ENCODE data around the gene PRELID1.

GRCh38 chr5:177301503-177302165 is 2.0 kb upstream of the PRELID1 start:
- TF ChIP-seq, protein P1, sequence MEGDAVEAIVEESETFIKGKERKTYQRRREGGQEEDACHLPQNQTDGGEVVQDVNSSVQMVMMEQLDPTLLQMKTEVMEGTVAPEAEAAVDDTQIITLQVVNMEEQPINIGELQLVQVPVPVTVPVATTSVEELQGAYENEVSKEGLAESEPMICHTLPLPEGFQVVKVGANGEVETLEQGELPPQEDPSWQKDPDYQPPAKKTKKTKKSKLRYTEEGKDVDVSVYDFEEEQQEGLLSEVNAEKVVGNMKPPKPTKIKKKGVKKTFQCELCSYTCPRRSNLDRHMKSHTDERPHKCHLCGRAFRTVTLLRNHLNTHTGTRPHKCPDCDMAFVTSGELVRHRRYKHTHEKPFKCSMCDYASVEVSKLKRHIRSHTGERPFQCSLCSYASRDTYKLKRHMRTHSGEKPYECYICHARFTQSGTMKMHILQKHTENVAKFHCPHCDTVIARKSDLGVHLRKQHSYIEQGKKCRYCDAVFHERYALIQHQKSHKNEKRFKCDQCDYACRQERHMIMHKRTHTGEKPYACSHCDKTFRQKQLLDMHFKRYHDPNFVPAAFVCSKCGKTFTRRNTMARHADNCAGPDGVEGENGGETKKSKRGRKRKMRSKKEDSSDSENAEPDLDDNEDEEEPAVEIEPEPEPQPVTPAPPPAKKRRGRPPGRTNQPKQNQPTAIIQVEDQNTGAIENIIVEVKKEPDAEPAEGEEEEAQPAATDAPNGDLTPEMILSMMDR (IDR thresholded peaks at IDR 0.05; ENCODE audit: insufficient read depth, low read length, poor library complexity, severe bottlenecking): no peak
- TF ChIP-seq EZH2phosphoT487 (conservative IDR thresholded peaks at IDR 0.05; ENCODE audit: low read length): no peak
